CD8-positive, alpha-beta memory T cell (primary cell): Measurements from ENCODE around the gene VGF. TPM values are rescaled to one million over a fixed set of nuclear protein-coding genes. Genes with fewer than 3 reads are reported as not detected.

Experiments used
- CTCF ChIA-PET: fragments of 350-600 bp; sonication (Branson Sonifier 250); formaldehyde crosslinking; loops from one replicate; lab custom pipeline; 2021; ENCODE audit warnings: antibody characterized with exemption; lab: Charles Lee
- POLR2A ChIA-PET: fragments of 350-600 bp; sonication (Branson Sonifier 250); formaldehyde crosslinking; loops from one replicate; lab custom pipeline; 2021; ENCODE audit warnings: antibody characterized with exemption; lab: Charles Lee
- DNase-seq, 5 donors: peaks; one replicate each; pipeline versions ENCODE4 v3.0.0 to v3.0.0-alpha.2; 2020 to 2022; ENCODE audit warnings: mixed read lengths in 1 of 5
- H3K27ac ChIP-seq: one replicate; pipeline ENCODE4 v1.7.0; 2013; ENCODE audit warnings: low read depth, mild to moderate bottlenecking, low read length, moderate library complexity
- H3K27me3 ChIP-seq: 2 replicates; pipeline ENCODE4 v1.7.0; 2013; ENCODE audit warnings: low read length, mild to moderate bottlenecking; ENCODE audit not compliant: insufficient read depth, poor library complexity, severe bottlenecking
- H3K36me3 ChIP-seq: 2 replicates; pipeline ENCODE4 v1.7.0; 2013; ENCODE audit warnings: mild to moderate bottlenecking, low read length, moderate library complexity; ENCODE audit not compliant: insufficient read depth
- H3K4me1 ChIP-seq: 2 replicates; pipeline ENCODE4 v1.7.0; 2013; ENCODE audit warnings: mild to moderate bottlenecking, low read length, moderate library complexity; ENCODE audit not compliant: insufficient read depth
- H3K4me3 ChIP-seq: 2 replicates; pipeline ENCODE4 v1.7.0; 2013; ENCODE audit warnings: mild to moderate bottlenecking, low read length
- H3K9me3 ChIP-seq: 2 replicates; pipeline ENCODE4 v1.7.0; 2013; ENCODE audit warnings: mild to moderate bottlenecking, low read length
- H3K27ac Mint-ChIP-seq, 8 donors: one replicate each; pipeline ENCODE4 v1.8.0; 2020 to 2021; ENCODE audit warnings: mixed read lengths in 8 of 8, mild to moderate bottlenecking in 6 of 8, inconsistent platforms in 3 of 8, moderate library complexity in 3 of 8
- H3K27me3 Mint-ChIP-seq, 2 donors: one replicate each; pipeline ENCODE4 v1.8.0; 2020 to 2021; ENCODE audit warnings: mixed read lengths in 2 of 2, mild to moderate bottlenecking in 1 of 2, moderate library complexity in 1 of 2
- H3K36me3 Mint-ChIP-seq, 3 donors: one replicate each; pipeline ENCODE4 v1.8.0; 2020 to 2021; ENCODE audit warnings: mixed read lengths in 3 of 3, inconsistent platforms in 1 of 3, mild to moderate bottlenecking in 1 of 3
- H3K4me1 Mint-ChIP-seq, 3 donors: one replicate each; pipeline ENCODE4 v1.8.0; 2020 to 2021; ENCODE audit warnings: mixed read lengths in 3 of 3, inconsistent platforms in 1 of 3, mild to moderate bottlenecking in 1 of 3
- H3K4me3 Mint-ChIP-seq, 7 donors: one replicate each; pipeline ENCODE4 v1.8.0; 2020 to 2021; ENCODE audit warnings: mixed read lengths in 7 of 7, mild to moderate bottlenecking in 6 of 7, moderate library complexity in 4 of 7, inconsistent platforms in 2 of 7
- H3K9me3 Mint-ChIP-seq, 5 donors: one replicate each; pipeline ENCODE4 v1.8.0; 2020 to 2022; ENCODE audit warnings: mixed read lengths in 5 of 5, mild to moderate bottlenecking in 3 of 5, moderate library complexity in 2 of 5, inconsistent platforms in 1 of 5
- polyA plus RNA-seq: library from polyadenylated mRNA; unstranded; fragments of 300-500 nt; fragmentation: Illumina TruSeq; gene quantifications from one replicate; pipeline ENCODE4 v1.2.3, GENCODE V29; 2021
- total RNA-seq, 2 experiments: library from RNA; stranded (reverse); gene quantifications; one replicate each; pipeline ENCODE4 v1.2.3, GENCODE V29; 2021

VGF gene
- total and polyA plus RNA-seq, 3 experiments from 2014 or later: 0.13 to 0.16 TPM; not detected in 1

GRCh38 chr7:101140746-101141382 is 24.5 kb downstream of the VGF start:
- no peak for DNase-seq
- Histone ChIP-seq H3K27me3 (no peaks in the 10 kb centered on the region), H3K36me3 (no peaks in the 10 kb centered on the region), H3K4me3 (no peak overlapping the region), H3K27ac (no peak overlapping the region), H3K9me3 (no peaks in the 10 kb centered on the region), H3K4me1 (peaks cover 11% of the 10 kb centered on the region)
- H3K4me1 Mint-ChIP-seq: peaks cover 12 to 16% (median 15%) of the 10 kb centered on the region in 3 donors
- POLR2A ChIA-PET: no interaction called here
- no peaks in the 10 kb centered on the region for H3K36me3 Mint-ChIP-seq
- CTCF ChIA-PET: interaction anchor here (1.1 to 7.6 kb wide), 4 partner anchors 52 to 150 kb away, joined by 3 to 97 read pairs (median 44); no protein-coding TSS in a partner anchor
- H3K9me3 Mint-ChIP-seq: no peaks in the 10 kb centered on the region
- H3K4me3 Mint-ChIP-seq: peak overlapping the region in 1 of 7 donors; percentile 69
- peaks cover 15 to 31% of the 10 kb centered on the region in 2 donors for H3K27me3 Mint-ChIP-seq
- peak overlapping the region in 3 of 8 donors; percentile 22 to 84 (median 47) for H3K27ac Mint-ChIP-seq

- Histone ChIP-seq H3K9me3 (no peaks in the 10 kb centered on the region), H3K36me3 (no peaks in the 10 kb centered on the region), H3K27me3 (no peaks in the 10 kb centered on the region), H3K4me3 (no peak overlapping the region), H3K27ac (no peak overlapping the region), H3K4me1 (peaks cover 11% of the 10 kb centered on the region)
- H3K9me3 Mint-ChIP-seq: no peaks in the 10 kb centered on the region
- peaks cover 11 to 32% of the 10 kb centered on the region in 2 donors for H3K27me3 Mint-ChIP-seq
- CTCF ChIA-PET: interaction anchor here (6.0 to 7.6 kb wide), 2 partner anchors 53 to 142 kb away, joined by 81 to 97 read pairs; no protein-coding TSS in a partner anchor
- no peak overlapping the region for H3K4me3 Mint-ChIP-seq
- H3K36me3 Mint-ChIP-seq: no peaks in the 10 kb centered on the region
- peaks cover 12 to 16% (median 15%) of the 10 kb centered on the region in 3 donors for H3K4me1 Mint-ChIP-seq
- POLR2A ChIA-PET: interaction anchor here (0.6 kb wide), 1 partner anchor 41 kb away, joined by 6 read pairs; no protein-coding TSS in a partner anchor
- H3K27ac Mint-ChIP-seq: peak overlapping the region in 2 of 8 donors; percentile 74 to 82
- no peak for DNase-seq
Measured at GRCh38 chr7:101140339-101140699, 25.1 kb downstream of the VGF start.

- H3K36me3 Mint-ChIP-seq: no peaks in the 10 kb centered on the region
- H3K9me3 Mint-ChIP-seq: no peaks in the 10 kb centered on the region
- ChIA-PET POLR2A (no interaction called here), CTCF (interaction anchor here (1.3 to 7.6 kb wide), 3 partner anchors 54 to 144 kb away, joined by 3 to 97 read pairs (median 4); no protein-coding TSS in a partner anchor)
- Histone ChIP-seq H3K4me1 (peaks cover 7% of the 10 kb centered on the region), H3K27ac (peak overlapping the region; percentile 52), H3K27me3 (no peaks in the 10 kb centered on the region), H3K36me3 (no peaks in the 10 kb centered on the region), H3K4me3 (no peak overlapping the region), H3K9me3 (no peaks in the 10 kb centered on the region)
- peak overlapping the region; percentile 0 to 72 (median 59) for H3K4me3 Mint-ChIP-seq
- peaks cover 10 to 14% (median 12%) of the 10 kb centered on the region in 3 donors for H3K4me1 Mint-ChIP-seq
- peak overlapping the region; percentile 38 to 87 (median 70) for H3K27ac Mint-ChIP-seq
- peak; percentile 40 to 90 (median 71) for DNase-seq
- H3K27me3 Mint-ChIP-seq: peaks cover 9 to 32% of the 10 kb centered on the region in 2 donors
Measured at GRCh38 chr7:101138213-101138870, 27.0 kb downstream of the VGF start.

GRCh38 chr7:101137651-101138212 is 27.6 kb downstream of the VGF start:
- no peaks in the 10 kb centered on the region for H3K36me3 ChIP-seq
- DNase-seq: no peak
- ChIA-PET POLR2A (no interaction called here), CTCF (interaction anchor here (1.3 to 1.6 kb wide), 2 partner anchors 55 to 60 kb away, joined by 3 to 4 read pairs; no protein-coding TSS in a partner anchor)
- peak overlapping the region in 6 of 8 donors; percentile 25 to 87 (median 68) for H3K27ac Mint-ChIP-seq
- no peak overlapping the region for H3K4me3 ChIP-seq
- H3K4me3 Mint-ChIP-seq: peak overlapping the region in 1 of 7 donors; percentile 72
- H3K4me1 ChIP-seq: peaks cover 7% of the 10 kb centered on the region
- no peaks in the 10 kb centered on the region for H3K9me3 ChIP-seq
- H3K27me3 ChIP-seq: no peaks in the 10 kb centered on the region
- H3K9me3 Mint-ChIP-seq: no peaks in the 10 kb centered on the region
- no peaks in the 10 kb centered on the region for H3K36me3 Mint-ChIP-seq
- H3K4me1 Mint-ChIP-seq: peaks cover 10 to 14% (median 12%) of the 10 kb centered on the region in 3 donors
- H3K27ac ChIP-seq: peak overlapping the region; percentile 52
- peaks cover 10 to 35% of the 10 kb centered on the region in 2 donors for H3K27me3 Mint-ChIP-seq

- no peak overlapping the region for H3K27ac ChIP-seq
- H3K4me3 ChIP-seq: no peak overlapping the region
- no peaks in the 10 kb centered on the region for H3K36me3 ChIP-seq
- ChIA-PET POLR2A (no interaction called here), CTCF (interaction anchor here (2.5 kb wide), 1 partner anchor 10 kb away, joined by 12 read pairs; no protein-coding TSS in a partner anchor)
- peaks cover 7% of the 10 kb centered on the region for H3K4me1 ChIP-seq
- H3K27ac Mint-ChIP-seq: peak overlapping the region in 1 of 8 donors; percentile 50
- no peak overlapping the region for H3K4me3 Mint-ChIP-seq
- no peak for DNase-seq
- peaks cover 7 to 14% (median 12%) of the 10 kb centered on the region in 3 donors for H3K4me1 Mint-ChIP-seq
- no peaks in the 10 kb centered on the region for H3K36me3 Mint-ChIP-seq
- peaks cover 17 to 53% of the 10 kb centered on the region in 2 donors for H3K27me3 Mint-ChIP-seq
- H3K9me3 ChIP-seq: no peaks in the 10 kb centered on the region
- no peaks in the 10 kb centered on the region for H3K9me3 Mint-ChIP-seq
- no peaks in the 10 kb centered on the region for H3K27me3 ChIP-seq
Measured at GRCh38 chr7:101134399-101134980, 30.9 kb downstream of the VGF start.

- Histone ChIP-seq H3K27ac (no peak overlapping the region), H3K36me3 (no peaks in the 10 kb centered on the region), H3K9me3 (no peaks in the 10 kb centered on the region), H3K4me1 (peaks cover 7% of the 10 kb centered on the region), H3K4me3 (no peak overlapping the region), H3K27me3 (no peaks in the 10 kb centered on the region)
- ChIA-PET POLR2A (no interaction called here), CTCF (interaction anchor here (2.5 kb wide), 1 partner anchor 10 kb away, joined by 12 read pairs; no protein-coding TSS in a partner anchor)
- Mint-ChIP-seq H3K27ac (no peak overlapping the region), H3K27me3 (peaks cover 18 to 53% of the 10 kb centered on the region in 2 donors), H3K4me3 (no peak overlapping the region), H3K4me1 (peaks cover 7 to 12% (median 10%) of the 10 kb centered on the region in 3 donors), H3K36me3 (no peaks in the 10 kb centered on the region), H3K9me3 (no peaks in the 10 kb centered on the region)
- no peak for DNase-seq
Measured at GRCh38 chr7:101133621-101134398, 31.6 kb downstream of the VGF start.
